Left forelimb (tissue), 1 donor: Measurements from ENCODE around the gene SCAMP4.
"Not testable (repeated sequence)": the region's sequence is repeated elsewhere in the genome, so short reads cannot be mapped to it uniquely, and the experiment has no call there.

Experiments
- DNase-seq: peaks from one replicate; pipeline ENCODE4 v3.0.0-alpha.2; 2018; ENCODE audit warnings: low spot score

The SCAMP4 gene

GRCh38 chr19:1866693-1867348 lies 38.4 kb upstream of the SCAMP4 start:
- DNase-seq: no peak

- no peak for DNase-seq
Observed at GRCh38 chr19:1867349-1867724, 37.9 kb upstream of the SCAMP4 start.

- no peak for DNase-seq
Observed at GRCh38 chr19:1868971-1869370, 36.2 kb upstream of the SCAMP4 start.

GRCh38 chr19:1871140-1871597 lies 34.0 kb upstream of the SCAMP4 start:
- no peak for DNase-seq

- no peak for DNase-seq
Observed at GRCh38 chr19:1871630-1872029, 33.6 kb upstream of the SCAMP4 start.

GRCh38 chr19:1872807-1873523 lies 32.2 kb upstream of the SCAMP4 start:
- DNase-seq: no peak

GRCh38 chr19:1873524-1874473 lies 31.4 kb upstream of the SCAMP4 start:
- DNase-seq: no peak

- no peak for DNase-seq
Observed at GRCh38 chr19:1874554-1875185, 30.5 kb upstream of the SCAMP4 start.

GRCh38 chr19:1875265-1875645 lies 29.9 kb upstream of the SCAMP4 start:
- not testable (repeated sequence) for DNase-seq

GRCh38 chr19:1875646-1876495 lies 29.3 kb upstream of the SCAMP4 start:
- DNase-seq: peak; percentile 92

- not testable (repeated sequence) for DNase-seq
Observed at GRCh38 chr19:1876496-1877279, 28.5 kb upstream of the SCAMP4 start.

- not testable (repeated sequence) for DNase-seq
Observed at GRCh38 chr19:1877280-1877660, 27.9 kb upstream of the SCAMP4 start.

GRCh38 chr19:1878583-1878982 lies 26.6 kb upstream of the SCAMP4 start:
- not testable (repeated sequence) for DNase-seq

- DNase-seq: not testable (repeated sequence)
Observed at GRCh38 chr19:1879982-1880381, 25.2 kb upstream of the SCAMP4 start.

GRCh38 chr19:1880611-1881392 lies 24.4 kb upstream of the SCAMP4 start:
- no peak for DNase-seq

- DNase-seq: not testable (repeated sequence)
Observed at GRCh38 chr19:1881393-1882088, 23.7 kb upstream of the SCAMP4 start.

GRCh38 chr19:1882089-1882785 lies 23.0 kb upstream of the SCAMP4 start:
- no peak for DNase-seq
